ENCODE results near the gene ATG3. TPM values are rescaled to one million over a fixed set of nuclear protein-coding genes. Genes with fewer than 3 reads are reported as not detected.

ATG3 gene
- total RNA-seq, 1 donor from 2014 or later = 33.6 TPM

DNA sequence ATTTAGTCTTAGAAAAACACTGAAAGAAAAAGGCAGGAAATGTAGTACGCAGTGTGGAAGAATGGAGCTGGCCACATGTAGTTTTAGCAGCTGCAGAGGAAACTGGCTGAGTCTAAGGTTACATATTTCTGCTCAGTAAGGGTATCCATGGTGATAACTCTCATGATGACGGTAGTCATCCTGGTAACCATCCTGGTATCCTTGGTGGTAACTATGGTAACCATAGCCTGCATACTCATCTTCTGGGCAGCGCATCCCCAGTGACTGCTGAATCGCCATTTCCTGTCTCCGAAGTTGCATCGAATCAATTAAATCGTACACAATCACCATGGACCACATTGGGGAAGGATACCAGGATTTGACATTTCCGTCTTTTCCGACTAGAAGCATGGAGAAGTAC lies 43.5 kb upstream of the ATG3 start:
- Mint-ChIP-seq H3K27me3 (ENCODE audit: unreplicated experiment) (no peaks in the 10 kb centered on the region), H3K27ac (ENCODE audit: unreplicated experiment) (no peak overlapping the region), H3K9me3 (ENCODE audit: unreplicated experiment) (no peaks in the 10 kb centered on the region), H3K4me1 (ENCODE audit: low read depth, unreplicated experiment) (no peaks in the 10 kb centered on the region), H3K4me3 (ENCODE audit: unreplicated experiment) (no peak overlapping the region), H3K36me3 (ENCODE audit: unreplicated experiment) (no peaks in the 10 kb centered on the region)
- no peak for TF ChIP-seq CTCF (IDR thresholded peaks at IDR 0.05; ENCODE audit: partially characterized antibody, unreplicated experiment)
- DNase-seq = no peak

DNA sequence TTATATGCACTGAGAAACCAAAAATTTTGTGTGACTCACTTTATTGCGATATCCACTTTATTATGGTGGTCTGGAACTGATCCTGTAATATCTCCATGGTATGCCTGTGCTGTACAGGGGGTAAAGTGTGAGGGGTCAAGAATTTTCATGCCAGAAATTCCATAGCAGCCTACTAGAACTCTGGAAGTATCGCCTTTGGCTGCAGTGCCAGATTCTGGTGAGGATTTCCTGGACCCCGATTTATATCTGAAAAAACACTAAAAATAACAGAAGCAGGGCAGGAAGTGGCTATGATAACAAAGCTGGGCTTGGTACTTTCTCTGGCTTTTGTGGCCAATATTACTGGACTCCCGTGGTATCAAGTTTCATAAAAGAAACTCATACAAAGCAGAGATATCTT lies 42.8 kb upstream of the ATG3 start:
- no peak for DNase-seq
- Mint-ChIP-seq H3K36me3 (ENCODE audit: unreplicated experiment) (no peaks in the 10 kb centered on the region), H3K27ac (ENCODE audit: unreplicated experiment) (no peak overlapping the region), H3K4me3 (ENCODE audit: unreplicated experiment) (no peak overlapping the region), H3K4me1 (ENCODE audit: low read depth, unreplicated experiment) (no peaks in the 10 kb centered on the region), H3K9me3 (ENCODE audit: unreplicated experiment) (no peaks in the 10 kb centered on the region), H3K27me3 (ENCODE audit: unreplicated experiment) (no peaks in the 10 kb centered on the region)
- no peak for TF ChIP-seq CTCF (IDR thresholded peaks at IDR 0.05; ENCODE audit: partially characterized antibody, unreplicated experiment)

DNA sequence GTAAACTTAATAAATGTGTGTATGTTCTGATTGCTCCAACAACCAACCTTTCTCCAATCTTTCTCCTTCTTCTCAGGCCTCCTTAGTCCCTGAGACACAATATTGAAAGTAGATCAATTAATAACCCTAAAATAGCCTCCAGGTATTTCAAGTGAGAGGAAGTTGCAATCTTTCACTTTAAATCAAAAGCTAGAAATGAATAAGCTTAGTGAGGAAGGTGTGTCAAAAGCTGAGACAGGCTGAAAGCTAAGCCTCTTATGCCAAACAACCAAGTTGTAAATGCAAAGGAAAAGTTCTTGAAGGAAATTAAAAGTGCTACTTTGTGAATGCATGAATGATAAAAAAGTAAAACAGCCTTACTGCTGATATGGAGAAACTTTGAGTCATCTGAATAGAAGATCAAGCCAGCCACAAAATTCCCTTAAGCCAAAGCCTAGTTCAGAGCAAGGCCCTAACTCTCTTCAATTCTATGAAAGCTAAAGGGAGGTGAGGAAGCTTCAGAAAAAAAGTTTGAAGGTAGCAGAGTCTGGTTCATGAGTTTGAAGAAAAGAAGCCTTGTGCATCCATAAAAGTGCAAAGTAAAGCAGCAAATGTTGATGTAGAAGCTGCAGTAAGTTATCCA lies 40.6 kb upstream of the ATG3 start:
- TF ChIP-seq CTCF (IDR thresholded peaks at IDR 0.05; ENCODE audit: partially characterized antibody, unreplicated experiment) = no peak
- no peak overlapping the region for H3K4me3 Mint-ChIP-seq (ENCODE audit: unreplicated experiment)
- H3K36me3 Mint-ChIP-seq (ENCODE audit: unreplicated experiment) = no peaks in the 10 kb centered on the region
- no peaks in the 10 kb centered on the region for H3K4me1 Mint-ChIP-seq (ENCODE audit: low read depth, unreplicated experiment)
- DNase-seq = no peak
- no peak overlapping the region for H3K27ac Mint-ChIP-seq (ENCODE audit: unreplicated experiment)
- no peaks in the 10 kb centered on the region for H3K27me3 Mint-ChIP-seq (ENCODE audit: unreplicated experiment)
- no peaks in the 10 kb centered on the region for H3K9me3 Mint-ChIP-seq (ENCODE audit: unreplicated experiment)

GRCh38 chr3:112598731-112599130 lies 37.0 kb upstream of the ATG3 start:
- no peak overlapping the region for H3K4me3 Mint-ChIP-seq (ENCODE audit: unreplicated experiment)
- DNase-seq = no peak
- no peak for TF ChIP-seq CTCF (IDR thresholded peaks at IDR 0.05; ENCODE audit: partially characterized antibody, unreplicated experiment)

GRCh38 chr3:112597945-112598344 lies 36.2 kb upstream of the ATG3 start:
- no peak for DNase-seq
- Mint-ChIP-seq H3K4me3 (ENCODE audit: unreplicated experiment) (no peak overlapping the region), H3K9me3 (ENCODE audit: unreplicated experiment) (no peaks in the 10 kb centered on the region), H3K27me3 (ENCODE audit: unreplicated experiment) (no peaks in the 10 kb centered on the region), H3K36me3 (ENCODE audit: unreplicated experiment) (no peaks in the 10 kb centered on the region), H3K4me1 (ENCODE audit: low read depth, unreplicated experiment) (no peaks in the 10 kb centered on the region), H3K27ac (ENCODE audit: unreplicated experiment) (no peak overlapping the region)
- no peak for TF ChIP-seq CTCF (IDR thresholded peaks at IDR 0.05; ENCODE audit: partially characterized antibody, unreplicated experiment)

More at GRCh38 chr3:112598731-112599130, 37.0 kb upstream of the ATG3 start:
- Mint-ChIP-seq H3K9me3 (ENCODE audit: unreplicated experiment) (no peaks in the 10 kb centered on the region), H3K27ac (ENCODE audit: unreplicated experiment) (no peak overlapping the region), H3K36me3 (ENCODE audit: unreplicated experiment) (no peaks in the 10 kb centered on the region), H3K27me3 (ENCODE audit: unreplicated experiment) (no peaks in the 10 kb centered on the region), H3K4me1 (ENCODE audit: low read depth, unreplicated experiment) (no peaks in the 10 kb centered on the region)
